NCI-H69 (cell line): ENCODE data around the gene MUC6.
A peak's percentile ranks its signal among the peaks of the same experiment; 100 is the strongest.

Experiments
- DNase-seq: peaks from one replicate; lab custom pipeline; 2025; lab: John Stamatoyannopoulos, UW

MUC6 gene

GRCh38 chr11:1008001-1008802 lies 28.3 kb downstream of the MUC6 start:
- DNase-seq: no peak

GRCh38 chr11:1007279-1007678 lies 29.2 kb downstream of the MUC6 start:
- DNase-seq: no peak

- DNase-seq: no peak
Measured at GRCh38 chr11:1006762-1007161, 29.8 kb downstream of the MUC6 start.

GRCh38 chr11:1005928-1006327 lies 30.6 kb downstream of the MUC6 start:
- no peak for DNase-seq

- no peak for DNase-seq
Measured at GRCh38 chr11:1003159-1003558, 33.4 kb downstream of the MUC6 start.

GRCh38 chr11:1002406-1002984 lies 34.0 kb downstream of the MUC6 start:
- no peak for DNase-seq

- DNase-seq: no peak
Measured at GRCh38 chr11:1001617-1002405, 34.7 kb downstream of the MUC6 start.

- DNase-seq: no peak
Measured at GRCh38 chr11:1000357-1001278, 35.9 kb downstream of the MUC6 start.

GRCh38 chr11:999009-999408 lies 37.5 kb downstream of the MUC6 start:
- DNase-seq: no peak

- DNase-seq: no peak
Measured at GRCh38 chr11:997907-998306, 38.6 kb downstream of the MUC6 start.

GRCh38 chr11:996681-997080 lies 39.8 kb downstream of the MUC6 start:
- DNase-seq: no peak

- peak; percentile 92 for DNase-seq
Measured at GRCh38 chr11:995752-996420, 40.6 kb downstream of the MUC6 start.

GRCh38 chr11:995044-995751 lies 41.3 kb downstream of the MUC6 start:
- no peak for DNase-seq

- no peak for DNase-seq
Measured at GRCh38 chr11:993632-994167, 42.8 kb downstream of the MUC6 start.

- DNase-seq: no peak
Measured at GRCh38 chr11:992577-992976, 43.9 kb downstream of the MUC6 start.

- DNase-seq: no peak
Measured at GRCh38 chr11:991711-992307, 44.7 kb downstream of the MUC6 start.

- no peak for DNase-seq
Measured at GRCh38 chr11:991034-991433, 45.5 kb downstream of the MUC6 start.

GRCh38 chr11:990101-990500 lies 46.4 kb downstream of the MUC6 start:
- no peak for DNase-seq

- no peak for DNase-seq
Measured at GRCh38 chr11:987671-988070, 48.8 kb downstream of the MUC6 start.

- DNase-seq: no peak
Measured at GRCh38 chr11:986952-987305, 49.6 kb downstream of the MUC6 start.
